K562 (cell line): ENCODE results near the gene SUCO. TPM values are rescaled to one million over a fixed set of nuclear protein-coding genes. Genes with fewer than 3 reads are reported as not detected.

Experiments
- ATAC-seq: fragments of 200-7000 bp; cut with Tn5 transposase; 3 replicates; pipeline ENCODE4 v1.9.1; 2020; ENCODE audit warnings: moderate library complexity
- BruUV-seq: library from RNA; stranded (reverse); fragments of 400-500 nt; replicated peaks from 2 replicates; lab custom pipeline; 2021; lab: Mats Ljungman, UMichigan
- CTCF ChIA-PET: fragments of 300-600 bp; formaldehyde crosslinking; extraction: SDS; loops from one replicate; lab custom pipeline; 2021; ENCODE audit warnings: low intra/inter-chr PET ratio; lab: Yijun Ruan, JAX
- POLR2A ChIA-PET: fragments of 300-600, 350-650 bp; sonication (Branson Sonifier 250); formaldehyde crosslinking; extraction: SDS; loops from one replicate; lab custom pipeline; 2021; ENCODE audit warnings: antibody characterized with exemption, inconsistent platforms; lab: Yijun Ruan, JAX
- DNase-seq, 4 experiments: peaks; one replicate each; pipeline versions ENCODE4 v3.0.0 to v3.0.0-alpha.2; 2011 to 2018; ENCODE audit warnings: low spot score in 3 of 4, mixed read lengths in 3 of 4; ENCODE audit errors: extremely low read depth in 1 of 4
- FAIRE-seq: peaks from 2 replicates; lab custom pipeline; 2011; peaks lifted over from hg19 to GRCh38; lab: Jason Lieb, UNC
- H2AFZ ChIP-seq: 2 replicates; pipeline ENCODE4 v1.6.0; 2011; ENCODE audit warnings: low read depth, low read length, control low read depth, inconsistent platforms
- H3K27ac ChIP-seq: fragments of 200-600 bp; 3 replicates; pipeline ENCODE4 v1.8.0; 2011; ENCODE audit warnings: low read depth, mild to moderate bottlenecking, control low read depth, inconsistent platforms, low read length, moderate library complexity, mixed read lengths; ENCODE audit errors: extremely low read depth
- H3K27me3 ChIP-seq, 2 experiments: fragments of 300-600 bp in 1 of 2; 2 replicates in 1 of 2; 3 replicates in 1 of 2; pipeline versions ENCODE4 v1.6.0 to v1.8.0; 2011; ENCODE audit warnings: inconsistent platforms in 2 of 2, low read length in 2 of 2, mild to moderate bottlenecking in 1 of 2, mixed read lengths in 1 of 2, moderate library complexity in 1 of 2; ENCODE audit not compliant: control insufficient read depth in 2 of 2, insufficient read depth in 2 of 2
- H3K36me3 ChIP-seq: fragments of 300-600 bp; 3 replicates; pipeline ENCODE4 v1.8.0; 2011; ENCODE audit warnings: mild to moderate bottlenecking, low read length, inconsistent platforms; ENCODE audit not compliant: control insufficient read depth, insufficient read depth
- H3K4me1 ChIP-seq, 2 experiments: fragments of 200-600 bp in 1 of 2; replicated peaks in 1 of 2; 2 replicates in 1 of 2; 3 replicates in 1 of 2; pipeline versions ENCODE4 v1.5.1 to v1.8.0; 2011; ENCODE audit warnings: inconsistent platforms in 2 of 2, low read length in 2 of 2, mild to moderate bottlenecking in 1 of 2, mixed read lengths in 1 of 2, moderate library complexity in 1 of 2; ENCODE audit not compliant: control insufficient read depth in 2 of 2, insufficient read depth in 2 of 2
- H3K4me2 ChIP-seq: 2 replicates; pipeline ENCODE4 v1.6.1; 2011; ENCODE audit warnings: low read length, control low read depth, inconsistent platforms, mixed read lengths; ENCODE audit not compliant: insufficient read depth
- H3K4me3 ChIP-seq: fragments of 200-600 bp; sonication (generic), shearing (Covaris generic); 2 replicates; pipeline ENCODE4 v1.5.1; 2016; ENCODE audit warnings: control low read depth, inconsistent platforms
- H3K79me2 ChIP-seq: fragments of 200-600 bp; 3 replicates; pipeline ENCODE4 v1.8.0; 2011; ENCODE audit warnings: low read length, inconsistent platforms; ENCODE audit not compliant: control insufficient read depth, insufficient read depth
- H3K9ac ChIP-seq, 2 experiments: 2 replicates each; pipeline versions ENCODE4 v1.6.0 to v1.6.1; 2011; ENCODE audit warnings: low read depth in 2 of 2, low read length in 2 of 2, control low read depth in 1 of 2, inconsistent platforms in 1 of 2, mild to moderate bottlenecking in 1 of 2, mixed read lengths in 1 of 2; ENCODE audit not compliant: insufficient read depth in 1 of 2
- H3K9me1 ChIP-seq: one replicate; pipeline ENCODE4 v1.6.0; 2011; ENCODE audit warnings: inconsistent platforms, mild to moderate bottlenecking, low read length, moderate library complexity; ENCODE audit not compliant: control insufficient read depth, insufficient read depth
- H3K9me3 ChIP-seq: replicated peaks from 2 replicates; pipeline ENCODE4 v1.5.1; 2011; ENCODE audit warnings: low read depth, low read length, inconsistent platforms; ENCODE audit not compliant: control insufficient read depth, insufficient read depth
- H4K20me1 ChIP-seq: replicated peaks from 2 replicates; pipeline ENCODE4 v1.6.1; 2011; ENCODE audit warnings: low read length, inconsistent platforms, mixed read lengths; ENCODE audit not compliant: control insufficient read depth, insufficient read depth
- GABPB1 ChIP-seq: sonication (generic); formaldehyde crosslinking; IDR thresholded peaks from 2 replicates; pipeline ENCODE4 v1.8.0; 2022; ENCODE audit warnings: mild to moderate bottlenecking, missing genetic modification reagents
- HNRNPK ChIP-seq: fragments of 200-400 bp; formaldehyde crosslinking; IDR thresholded peaks from one replicate; pipeline ENCODE4 v1.6.1; 2018; ENCODE audit warnings: mild to moderate bottlenecking, low read depth, low read length; ENCODE audit not compliant: poor library complexity, severe bottlenecking
- NFIC ChIP-seq: fragments of 450-650 bp; IDR thresholded peaks from 2 replicates; pipeline ENCODE4 v1.6.1; 2017; ENCODE audit warnings: mild to moderate bottlenecking, inconsistent platforms
- PTBP1 ChIP-seq: fragments of 200-400 bp; formaldehyde crosslinking; IDR thresholded peaks from 2 replicates; pipeline ENCODE4 v1.6.1; 2017; ENCODE audit warnings: low read depth, low read length
- SMARCA4 ChIP-seq: fragments of 450-650 bp; IDR thresholded peaks from 2 replicates; pipeline ENCODE4 v1.6.1; 2016
- TAF9B ChIP-seq: fragments of 450-650 bp; IDR thresholded peaks from 2 replicates; pipeline ENCODE4 v1.6.1; 2018; ENCODE audit warnings: mild to moderate bottlenecking; ENCODE audit not compliant: partially characterized antibody
- WHSC1 ChIP-seq: IDR thresholded peaks from one replicate; pipeline ENCODE4 v1.6.1; 2012; ENCODE audit warnings: low read length, control low read depth, inconsistent platforms
- ZEB2 ChIP-seq: fragments of 450-650 bp; IDR thresholded peaks from 2 replicates; pipeline ENCODE4 v1.6.1; 2016
- ZNF174 ChIP-seq: fragments of 250-450 bp; sonication (Bioruptor Pico); IDR thresholded peaks from 2 replicates; pipeline ENCODE4 v1.4.0; 2020; ENCODE audit warnings: mild to moderate bottlenecking
- ZNF24 ChIP-seq: fragments of 450-650 bp; IDR thresholded peaks from 2 replicates; pipeline ENCODE4 v1.6.1; 2016
- WGBS: fragments of 100-300 bp; shearing (Covaris generic); methylation state at CpG from one replicate; pipeline ENCODE4 v1.1.6; 2016; ENCODE audit warnings: low coverage, mixed read lengths; ENCODE audit not compliant: insufficient coverage; ENCODE audit errors: missing lambda C conversion rate; 5-methylcytosine and 5-hydroxymethylcytosine counted together
- in situ Hi-C: fragments of 300-500 bp; cut with MboI; formaldehyde crosslinking; loops from 4 replicates; pipeline ENCODE4 v1.15.0; 2018; ENCODE audit warnings: inconsistent platforms, mixed read lengths
- intact Hi-C: fragments of 100-400 bp; cut with micrococcal nuclease; formaldehyde crosslinking; loops from 2 replicates; pipeline ENCODE4 v1.14.2; 2022
- polyA plus RNA-seq, 8 experiments: library from polyadenylated mRNA; depleted of rRNA in 4 of 8; stranded (reverse) in 5 of 8; unstranded in 3 of 8; fragments of >200 nt; fragmentation: Nextera tagmentation in 2 of 8; fragmentation: Illumina TruSeq in 1 of 8; extraction: Ambion mirVana in 2 of 8; extraction: Trizol in 1 of 8; gene quantifications; 2 replicates each; pipeline versions ENCODE4 v1.2.1 to v1.2.3, GENCODE V29; 2011 to 2014; ENCODE audit warnings: inconsistent platforms in 1 of 8, missing spikeins in 1 of 8
- total RNA-seq, 7 experiments: library from RNA; depleted of rRNA in 6 of 7; stranded (reverse); fragments of >200 nt in 6 of 7; fragmentation: Illumina TruSeq in 2 of 7; extraction: Trizol in 2 of 7; gene quantifications; 2 replicates each; pipeline versions ENCODE4 v1.2.1 to v1.2.3, GENCODE V29; 2011 to 2021; ENCODE audit warnings: low replicate concordance in 1 of 7
- TF ChIP-seq, protein P1 (sequence below): sonication (generic); formaldehyde crosslinking; IDR thresholded peaks from 2 replicates; pipeline ENCODE4 v1.8.0; 2022; ENCODE audit warnings: missing genetic modification reagents, mild to moderate bottlenecking, borderline replicate concordance
- TF ChIP-seq, protein P2 (sequence below): sonication (generic); formaldehyde crosslinking; IDR thresholded peaks from 2 replicates; pipeline ENCODE4 v1.9.0; 2022; ENCODE audit warnings: mild to moderate bottlenecking, missing genetic modification reagents
- TF ChIP-seq, protein P3 (sequence below): fragments of 450-650 bp; IDR thresholded peaks from 2 replicates; pipeline ENCODE4 v1.6.1; 2016; ENCODE audit warnings: missing biosample characterization, missing genetic modification characterization

Gene SUCO
- total and polyA plus RNA-seq, 9 of the 15 experiments (the other 6 are each of a cell fraction or from before 2014, with no cell fraction given), result 2.5 to 20.6 (median 14.3) TPM

DNA sequence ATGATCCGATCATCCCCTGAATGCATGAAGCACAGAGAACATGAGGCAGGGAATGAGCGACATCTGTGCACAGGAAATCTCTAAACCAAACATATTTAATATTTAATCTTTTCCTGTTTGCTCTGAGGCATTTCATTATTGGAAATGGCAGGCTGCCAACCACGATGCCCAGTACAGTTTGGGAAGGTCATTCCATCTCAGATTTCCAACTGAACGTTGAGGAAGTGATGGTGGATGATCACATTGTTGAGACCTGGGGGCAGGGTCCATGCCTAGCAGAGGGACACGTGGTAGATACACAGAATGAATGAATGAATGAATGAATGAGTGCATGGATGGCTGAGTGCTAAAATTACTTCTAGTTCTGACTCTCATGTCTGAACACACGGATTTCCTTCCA lies 110.0 kb downstream of the SUCO start:
- TF ChIP-seq WHSC1, result no peak
- no peak for TF ChIP-seq HNRNPK
- TF ChIP-seq, protein P1, sequence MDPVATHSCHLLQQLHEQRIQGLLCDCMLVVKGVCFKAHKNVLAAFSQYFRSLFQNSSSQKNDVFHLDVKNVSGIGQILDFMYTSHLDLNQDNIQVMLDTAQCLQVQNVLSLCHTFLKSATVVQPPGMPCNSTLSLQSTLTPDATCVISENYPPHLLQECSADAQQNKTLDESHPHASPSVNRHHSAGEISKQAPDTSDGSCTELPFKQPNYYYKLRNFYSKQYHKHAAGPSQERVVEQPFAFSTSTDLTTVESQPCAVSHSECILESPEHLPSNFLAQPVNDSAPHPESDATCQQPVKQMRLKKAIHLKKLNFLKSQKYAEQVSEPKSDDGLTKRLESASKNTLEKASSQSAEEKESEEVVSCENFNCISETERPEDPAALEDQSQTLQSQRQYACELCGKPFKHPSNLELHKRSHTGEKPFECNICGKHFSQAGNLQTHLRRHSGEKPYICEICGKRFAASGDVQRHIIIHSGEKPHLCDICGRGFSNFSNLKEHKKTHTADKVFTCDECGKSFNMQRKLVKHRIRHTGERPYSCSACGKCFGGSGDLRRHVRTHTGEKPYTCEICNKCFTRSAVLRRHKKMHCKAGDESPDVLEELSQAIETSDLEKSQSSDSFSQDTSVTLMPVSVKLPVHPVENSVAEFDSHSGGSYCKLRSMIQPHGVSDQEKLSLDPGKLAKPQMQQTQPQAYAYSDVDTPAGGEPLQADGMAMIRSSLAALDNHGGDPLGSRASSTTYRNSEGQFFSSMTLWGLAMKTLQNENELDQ, result no peak
- TF ChIP-seq PTBP1, result no peak
- TF ChIP-seq TAF9B, result no peak
- TF ChIP-seq ZNF174 (CRISPR knock-in tag), result no peak
- peak; percentile 94 for TF ChIP-seq ZNF24
- TF ChIP-seq, protein P2, sequence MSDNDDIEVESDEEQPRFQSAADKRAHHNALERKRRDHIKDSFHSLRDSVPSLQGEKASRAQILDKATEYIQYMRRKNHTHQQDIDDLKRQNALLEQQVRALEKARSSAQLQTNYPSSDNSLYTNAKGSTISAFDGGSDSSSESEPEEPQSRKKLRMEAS (CRISPR knock-in tag), result peak; percentile 44; the same call in 1 of the 2 replicates
- no peak for TF ChIP-seq GABPB1 (CRISPR knock-in tag)
- TF ChIP-seq SMARCA4, result no peak
- peak; percentile 71 for TF ChIP-seq NFIC
- TF ChIP-seq, protein P3, sequence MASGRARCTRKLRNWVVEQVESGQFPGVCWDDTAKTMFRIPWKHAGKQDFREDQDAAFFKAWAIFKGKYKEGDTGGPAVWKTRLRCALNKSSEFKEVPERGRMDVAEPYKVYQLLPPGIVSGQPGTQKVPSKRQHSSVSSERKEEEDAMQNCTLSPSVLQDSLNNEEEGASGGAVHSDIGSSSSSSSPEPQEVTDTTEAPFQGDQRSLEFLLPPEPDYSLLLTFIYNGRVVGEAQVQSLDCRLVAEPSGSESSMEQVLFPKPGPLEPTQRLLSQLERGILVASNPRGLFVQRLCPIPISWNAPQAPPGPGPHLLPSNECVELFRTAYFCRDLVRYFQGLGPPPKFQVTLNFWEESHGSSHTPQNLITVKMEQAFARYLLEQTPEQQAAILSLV (tag), result no peak
- TF ChIP-seq ZEB2, result no peak
- Histone ChIP-seq H3K79me2 (no peaks in the 10 kb centered on the region), H3K4me3 (no peak overlapping the region), H3K27ac (no peak overlapping the region), H3K9me3 (no peaks in the 10 kb centered on the region), H3K4me1 (peaks cover 0 to 35% of the 10 kb centered on the region in 2 experiments; a peak in 4 of 5 replicates), H3K36me3 (no peaks in the 10 kb centered on the region), H3K27me3 (no peaks in the 10 kb centered on the region), H3K9ac (no peak overlapping the region), H4K20me1 (no peaks in the 10 kb centered on the region), H3K9me1 (no peaks in the 10 kb centered on the region), H2AFZ (peak overlapping the region; percentile 54; the same call in 1 of the 2 replicates), H3K4me2 (no peak overlapping the region; the same call in 1 of the 2 replicates)
- CTCF ChIA-PET, result interaction anchor here (0.6 kb wide), 1 partner anchor 716 kb away, joined by 3 read pairs; no protein-coding TSS in a partner anchor
- no peak for ATAC-seq
- WGBS, result 18% methylated on average over 6 of the region's 6 CpGs
- FAIRE-seq, result no peak
- in situ Hi-C loops (no loop called here), intact Hi-C loops (loop anchor here (5.0 kb wide), 1 partner anchor 436 kb away; no protein-coding TSS in a partner anchor)
- POLR2A ChIA-PET, result no interaction called here
- BruUV-seq, result no TSS peak
- no peak for DNase-seq
